NCI-H748 (cell line): ENCODE data around the gene CDCA5.

Experiments
- DNase-seq: peaks from one replicate; lab custom pipeline; 2025; ENCODE audit not compliant: unreplicated experiment; lab: John Stamatoyannopoulos, UW

The CDCA5 gene

GRCh38 chr11:65047581-65048422, 36.0 kb downstream of the CDCA5 start:
- no peak for DNase-seq

DNA sequence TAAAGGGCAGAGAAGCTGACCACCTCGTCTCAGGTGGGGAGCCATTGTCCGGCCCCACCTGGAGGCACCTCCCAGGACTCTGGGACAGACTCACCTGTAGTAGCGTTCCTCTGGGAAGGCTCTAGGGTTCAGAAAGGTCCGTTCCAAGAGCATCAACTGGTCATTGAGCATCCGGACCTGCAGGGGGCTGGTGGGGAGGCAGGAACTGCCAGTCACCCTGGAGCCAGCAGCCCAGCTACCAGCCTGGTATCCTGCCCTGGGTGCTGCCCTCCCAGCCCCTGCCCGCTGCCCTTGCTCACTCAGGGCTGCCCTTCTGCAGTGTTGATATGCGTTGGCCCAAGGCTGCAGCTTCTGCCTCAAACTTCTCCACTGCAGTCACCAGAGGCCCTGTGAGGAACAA, 38.1 kb downstream of the CDCA5 start:
- DNase-seq = no peak

GRCh38 chr11:65045061-65045460, 38.8 kb downstream of the CDCA5 start:
- DNase-seq = no peak

- no peak for DNase-seq
Observed at GRCh38 chr11:65043881-65044501, 39.8 kb downstream of the CDCA5 start.

DNA sequence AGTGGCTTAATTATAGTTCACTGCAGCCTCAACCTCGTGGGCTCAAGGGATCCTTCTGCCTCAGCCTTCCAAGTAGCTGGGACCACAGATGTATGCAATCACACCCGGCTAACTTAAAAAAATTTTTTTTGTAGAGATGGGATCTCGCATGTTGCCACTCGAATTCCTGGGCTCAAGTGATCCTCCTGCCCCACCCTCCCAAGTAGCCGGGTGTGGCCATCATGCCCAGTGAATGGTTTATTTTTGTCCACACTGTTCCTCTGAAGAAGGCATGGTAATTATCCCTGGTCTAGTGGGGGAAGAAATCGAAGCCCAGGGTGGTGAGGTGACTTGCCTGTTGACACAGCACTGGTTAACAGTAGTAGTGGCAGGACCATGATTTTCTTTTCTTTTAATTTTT, 40.9 kb downstream of the CDCA5 start:
- DNase-seq = no peak

GRCh38 chr11:65040847-65041622, 42.8 kb downstream of the CDCA5 start, which contains the start of gene SAC3D1:
SAC3D1 (plus strand) TSS chr11:65041210; CDS start chr11:65041293, 83 bp downstream.
- DNase-seq = peak; percentile 99

GRCh38 chr11:65040520-65040846, 43.4 kb downstream of the CDCA5 start:
- no peak for DNase-seq

GRCh38 chr11:65036931-65037330, 46.9 kb downstream of the CDCA5 start:
- no peak for DNase-seq

DNA sequence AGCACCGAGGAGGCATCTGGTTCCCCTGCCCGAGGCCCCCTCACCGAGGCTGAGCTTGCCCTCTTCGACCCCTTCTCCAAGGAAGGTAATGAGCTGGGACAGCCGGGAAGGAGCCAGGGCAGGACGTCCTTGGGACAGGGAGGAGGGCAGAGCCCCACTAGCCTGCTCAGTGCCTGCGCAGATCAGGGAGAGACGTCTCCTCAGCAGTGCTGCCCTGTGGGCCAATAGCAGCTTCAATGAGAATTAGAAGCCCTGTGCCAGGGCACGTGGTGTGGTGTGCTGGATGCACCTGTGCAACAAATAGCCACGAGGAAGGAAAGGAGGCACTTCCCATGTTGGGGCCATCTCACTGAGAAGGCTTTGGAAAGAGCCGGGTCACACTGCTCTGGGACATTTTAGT, 48.3 kb downstream of the CDCA5 start:
- no peak for DNase-seq

DNA sequence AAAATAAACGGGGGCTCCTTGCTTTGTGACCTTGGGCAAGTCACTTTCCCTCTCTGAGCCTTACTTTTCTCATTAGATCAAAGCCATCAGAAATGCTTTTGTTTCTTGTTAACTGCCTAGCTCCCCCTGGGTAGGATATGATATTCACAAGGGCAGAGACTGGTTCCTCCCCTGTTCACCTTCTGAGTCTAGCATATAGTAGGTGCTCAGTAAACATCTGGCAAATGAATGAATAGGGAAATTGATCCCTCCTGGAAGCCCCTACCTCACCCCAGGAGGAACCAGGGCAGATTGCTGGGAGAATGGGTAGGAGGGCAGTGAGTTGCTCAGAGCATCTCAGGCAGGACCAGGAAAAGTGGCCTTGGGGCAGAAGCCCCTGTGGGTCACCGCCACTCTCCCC, 49.4 kb downstream of the CDCA5 start:
- no peak for DNase-seq

DNA sequence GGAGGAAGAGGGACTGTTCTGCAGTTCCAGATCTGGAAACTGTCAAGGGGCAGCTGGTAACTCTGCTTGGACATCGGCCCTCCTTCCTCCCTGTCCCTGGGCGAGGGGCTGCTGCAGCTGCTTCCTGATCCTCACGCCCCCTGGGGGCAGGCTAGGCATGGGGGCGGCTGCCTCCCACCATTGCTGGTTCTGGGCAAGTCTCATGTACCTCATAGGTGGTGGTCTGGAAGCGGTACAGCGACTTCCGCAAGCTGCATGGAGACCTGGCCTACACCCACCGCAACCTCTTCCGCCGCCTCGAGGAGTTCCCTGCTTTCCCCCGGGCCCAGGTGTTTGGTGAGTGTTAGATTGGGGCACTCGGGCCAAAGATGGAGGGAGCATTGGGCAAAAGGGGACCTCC, 51.6 kb downstream of the CDCA5 start:
- no peak for DNase-seq
